HG03097 (cell line): ENCODE data around the gene EGLN1.

Experiments used
- ATAC-seq: cut with Tn5 transposase; IDR thresholded peaks from one replicate; pipeline ENCODE4 v1.9.1; 2021; ENCODE audit not compliant: unreplicated experiment, low FRiP score

Gene EGLN1

DNA sequence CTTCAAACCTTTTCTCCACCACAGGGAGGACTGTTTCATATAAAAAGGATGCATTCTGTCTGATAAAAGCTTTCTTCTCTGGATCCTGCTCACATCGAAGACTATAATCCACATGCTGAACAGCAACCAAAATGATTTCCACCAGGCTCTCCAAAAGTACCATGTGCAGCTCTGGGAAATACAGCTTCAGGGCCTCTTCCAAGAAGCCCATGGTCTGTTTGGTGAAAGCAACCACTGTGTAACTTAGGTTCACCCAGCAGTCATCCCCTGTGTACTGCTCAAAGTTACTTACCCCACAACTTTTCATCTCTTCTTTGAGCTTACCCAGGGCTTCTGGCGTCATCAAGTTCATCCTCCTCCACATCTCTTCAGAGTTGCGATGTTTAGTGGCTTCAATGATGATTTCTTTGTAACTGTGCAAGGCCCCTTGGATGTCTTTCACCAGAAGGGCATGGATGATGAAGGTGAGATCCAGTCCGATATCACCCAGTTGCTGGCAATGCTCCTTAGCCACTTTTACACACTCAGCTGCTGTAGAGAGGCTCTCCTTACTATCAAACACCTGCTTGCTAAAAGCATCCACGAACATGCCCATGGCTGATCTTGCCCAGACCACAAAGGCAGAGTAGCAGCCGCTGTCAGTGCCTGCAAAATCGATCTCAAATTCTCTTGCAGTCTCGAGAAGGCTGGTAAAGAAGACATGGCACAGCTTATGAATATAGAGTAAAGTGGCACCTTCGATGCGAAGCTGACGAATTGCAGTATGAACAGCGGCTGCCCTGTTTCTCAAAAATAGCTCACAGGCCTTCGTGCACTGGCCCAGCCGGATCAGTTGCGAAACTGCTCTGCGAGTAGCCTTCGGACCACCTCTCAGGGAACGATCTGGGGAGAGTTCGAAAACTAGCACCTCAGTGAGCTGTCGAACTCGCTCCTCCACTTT is 86.2 kb downstream of the EGLN1 start:
- no peak for ATAC-seq

DNA sequence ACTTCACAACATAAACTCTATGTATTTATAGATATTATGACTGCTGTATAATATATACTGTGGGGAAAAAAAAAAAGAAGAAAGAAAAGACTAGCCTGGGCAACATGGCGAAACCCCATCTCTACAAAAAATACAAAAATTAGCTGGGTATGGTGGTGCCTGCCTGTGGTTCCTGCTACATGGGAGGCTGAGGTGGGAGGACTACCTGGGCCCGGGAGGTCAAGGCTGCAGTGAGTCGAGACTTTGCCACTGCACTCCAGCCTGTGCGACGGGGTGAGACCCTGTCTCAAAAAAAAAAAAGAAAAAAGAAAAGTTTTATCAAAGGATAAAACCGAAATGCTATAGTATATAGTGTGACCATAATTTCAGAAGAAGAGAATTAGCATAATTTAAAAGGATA is 87.1 kb downstream of the EGLN1 start:
- no peak for ATAC-seq

DNA sequence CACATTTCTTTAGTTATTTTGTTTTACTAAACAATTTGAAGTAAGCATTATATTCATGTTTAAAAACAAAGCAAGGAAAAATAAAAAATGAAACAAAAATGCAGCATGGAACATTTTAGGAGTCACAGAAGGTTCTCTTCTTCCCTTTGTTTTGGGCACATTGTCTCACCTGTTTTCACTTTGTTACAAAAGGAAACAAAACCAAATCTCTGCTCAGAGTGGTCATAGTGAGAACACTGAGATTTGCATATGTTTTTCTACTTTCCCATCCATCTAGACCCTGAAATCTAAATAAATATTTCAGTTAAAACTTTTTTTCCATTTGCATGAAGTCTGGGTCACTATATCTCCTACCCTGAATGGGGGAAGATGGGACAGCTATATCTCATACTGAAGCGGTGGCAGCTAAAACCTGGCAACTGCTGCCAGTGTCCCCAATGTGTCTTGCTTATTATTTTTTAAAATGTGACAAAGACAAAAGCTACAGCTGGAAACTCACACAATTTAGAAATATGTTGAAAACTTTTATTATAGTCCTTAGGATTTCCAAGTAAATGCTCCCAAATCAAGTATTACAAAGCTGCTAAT is 87.9 kb downstream of the EGLN1 start:
- no peak for ATAC-seq

DNA sequence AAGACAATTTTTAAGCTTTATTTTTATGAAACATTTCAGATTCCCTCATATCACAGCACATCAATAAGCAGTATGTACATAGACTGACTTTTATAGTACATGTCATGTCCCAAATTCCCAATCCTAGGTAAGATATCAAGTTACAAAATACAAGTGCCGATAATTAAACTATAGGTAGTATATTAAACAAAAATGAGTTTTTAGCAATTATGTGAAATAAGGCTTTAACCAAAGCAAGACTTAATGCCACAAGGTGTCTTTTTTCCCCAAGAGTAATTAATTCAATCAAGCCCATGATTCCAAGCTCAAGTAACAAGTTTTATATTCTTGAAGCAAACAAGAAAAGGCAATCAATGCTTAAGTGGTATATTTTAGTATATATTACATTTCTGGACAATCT is 89.3 kb downstream of the EGLN1 start:
- no peak for ATAC-seq

DNA sequence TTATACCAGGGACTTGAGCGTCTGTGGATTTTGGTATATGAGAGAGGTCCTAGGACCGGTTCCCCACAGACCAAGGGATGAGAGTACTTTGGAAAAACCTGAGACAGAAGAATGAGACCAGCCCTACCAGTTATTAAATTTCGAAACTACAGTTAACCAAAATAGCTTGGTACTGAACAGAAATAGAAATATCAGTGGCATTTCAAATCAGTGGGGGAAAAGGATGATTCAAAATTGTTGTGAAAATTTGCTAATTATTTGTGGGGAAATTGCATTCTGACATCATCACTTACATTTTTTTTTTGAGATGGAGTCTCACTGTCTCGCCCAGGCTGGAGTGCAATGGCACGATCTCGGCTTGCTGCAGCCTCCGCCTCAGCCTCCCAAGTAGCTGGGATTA is 92.6 kb downstream of the EGLN1 start:
- no peak for ATAC-seq

DNA sequence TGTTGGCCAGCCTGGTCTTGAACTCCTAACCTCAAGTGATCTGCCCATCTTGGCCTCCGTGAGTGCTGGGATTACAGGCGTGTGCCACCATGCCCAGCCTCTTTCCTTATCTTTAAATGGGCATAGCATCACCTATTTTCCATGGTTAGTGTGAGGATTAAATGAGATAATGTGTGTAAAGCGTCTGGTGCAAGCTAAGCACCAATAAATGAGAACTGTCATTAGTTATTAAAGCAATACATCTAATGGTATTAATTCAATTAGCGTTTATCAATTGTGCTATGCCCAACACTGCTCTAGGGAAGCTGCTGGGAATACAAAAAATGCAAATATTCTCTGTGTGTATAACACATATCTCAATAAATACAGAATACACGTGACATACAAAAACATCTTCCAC is 94.5 kb downstream of the EGLN1 start:
- no peak for ATAC-seq

DNA sequence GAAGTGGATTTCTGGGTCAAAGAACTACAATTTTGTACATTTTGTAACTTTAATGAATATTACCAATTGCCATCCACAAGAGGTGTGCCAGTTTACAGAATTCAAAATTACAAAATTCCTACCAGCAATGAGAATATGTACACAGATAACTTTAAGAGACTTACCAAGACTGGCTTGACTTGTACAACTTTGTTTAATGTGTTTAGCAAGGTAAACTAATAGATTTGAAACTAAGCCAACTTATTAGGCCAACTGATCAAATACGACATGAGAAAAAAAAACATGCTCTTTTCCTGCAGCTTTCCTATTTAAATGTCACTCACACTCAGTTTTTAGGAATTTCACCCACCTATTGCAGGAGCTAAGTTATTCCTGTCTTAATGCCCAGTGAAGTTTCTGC is 95.8 kb downstream of the EGLN1 start:
- ATAC-seq = no peak

DNA sequence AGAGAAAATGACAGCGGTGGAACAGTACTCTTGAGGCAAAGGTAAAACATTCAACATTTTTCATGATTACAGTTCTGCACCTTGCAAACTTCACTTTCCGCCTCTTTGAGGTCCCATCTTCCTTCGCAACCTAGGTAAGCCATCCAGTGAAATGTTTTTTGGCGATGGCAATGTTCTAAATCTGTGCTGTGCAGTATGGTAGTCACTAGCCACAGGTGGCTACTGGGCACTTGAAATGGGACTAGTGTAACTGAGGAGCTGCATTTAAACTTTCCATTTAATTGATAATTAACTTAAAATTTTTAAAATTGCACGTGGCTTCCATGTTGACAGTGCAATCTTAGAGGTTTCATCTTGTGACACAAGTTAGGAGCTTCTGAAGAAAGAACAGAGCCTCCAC is 97.4 kb downstream of the EGLN1 start:
- no peak for ATAC-seq

DNA sequence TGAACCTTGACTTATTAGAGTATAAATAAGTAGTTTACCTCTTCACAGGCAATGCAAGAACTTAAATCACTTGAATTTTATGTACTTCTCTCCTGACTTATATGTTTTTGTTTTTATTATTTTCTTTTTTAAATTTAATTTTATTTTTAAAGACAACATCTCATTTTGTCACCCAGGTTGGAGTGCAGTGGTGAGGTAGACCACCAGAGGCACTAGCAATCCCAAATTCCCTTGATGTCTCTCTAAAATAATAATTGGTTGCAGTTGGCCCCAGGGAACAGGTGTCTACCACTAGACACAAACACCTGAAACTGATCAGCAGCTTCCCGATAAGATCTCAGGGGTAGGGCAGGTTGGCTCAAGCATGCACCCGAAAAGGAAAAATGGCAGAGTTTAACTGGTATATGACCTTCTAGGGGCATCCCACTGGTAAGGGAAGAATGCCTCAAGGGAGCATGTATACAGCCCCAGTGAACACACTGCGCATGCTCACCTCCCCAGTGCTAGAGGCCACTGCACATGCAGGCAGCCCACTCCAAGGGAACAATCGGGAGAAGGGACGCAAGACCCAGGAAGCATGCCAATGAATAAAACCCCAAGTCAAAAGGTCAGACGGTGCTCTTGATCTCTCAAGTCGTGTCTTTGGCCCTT is 99.1 kb downstream of the EGLN1 start:
- no peak for ATAC-seq

DNA sequence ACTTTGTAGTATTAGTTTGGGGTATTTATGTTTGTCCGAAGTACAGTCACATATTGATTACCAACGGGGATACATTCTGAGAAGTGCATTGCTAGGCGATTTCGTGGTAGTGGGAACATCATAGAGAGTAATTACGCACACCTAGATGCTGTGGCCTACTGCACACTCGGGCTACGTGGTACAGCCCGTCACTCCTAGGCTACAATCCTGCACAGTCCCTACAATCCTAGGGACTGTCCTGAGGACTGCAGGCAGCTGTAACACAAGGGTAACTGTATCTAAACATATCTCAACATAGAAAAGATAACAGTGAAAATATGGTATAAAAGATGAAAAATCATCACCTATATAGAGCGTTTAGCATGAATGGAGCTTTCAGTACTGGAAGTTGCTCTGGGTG is 103.0 kb downstream of the EGLN1 start:
- ATAC-seq = no peak

DNA sequence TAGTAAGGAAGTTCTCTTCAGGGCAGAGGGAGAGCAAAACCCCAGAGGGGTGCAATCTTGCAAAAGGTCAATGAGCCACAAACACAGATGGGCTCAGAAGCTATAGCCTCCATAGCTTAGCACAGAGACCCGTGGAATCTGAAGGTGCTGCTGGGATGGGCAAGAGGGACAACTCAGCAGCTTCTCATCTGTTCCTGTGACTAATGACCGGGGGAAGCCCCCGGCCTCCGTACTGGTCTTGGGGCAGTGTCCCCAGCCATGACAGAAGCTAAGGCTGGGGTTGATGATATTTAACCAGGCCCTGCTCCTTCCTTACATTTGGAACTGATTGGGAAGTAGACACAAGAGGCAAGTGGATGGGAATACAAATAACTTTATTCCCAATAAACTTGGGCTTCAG is 103.5 kb downstream of the EGLN1 start:
- no peak for ATAC-seq

DNA sequence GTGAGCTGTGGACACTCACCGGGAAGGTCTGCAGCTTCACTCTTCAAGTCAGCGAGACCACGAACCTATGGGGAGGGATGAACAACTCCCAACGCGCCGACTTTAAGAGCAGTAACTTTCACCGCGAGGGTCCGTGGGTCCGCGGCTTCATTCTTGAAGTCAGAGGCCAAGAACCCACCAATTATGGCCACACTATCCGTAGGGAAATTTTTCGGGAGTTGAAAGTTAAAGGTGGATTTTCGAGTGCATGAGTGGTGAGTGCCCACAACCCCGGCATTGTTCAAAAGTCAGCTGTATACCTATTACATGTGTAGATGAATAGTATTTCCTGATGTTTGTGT is 104.1 kb downstream of the EGLN1 start:
- no peak for ATAC-seq

DNA sequence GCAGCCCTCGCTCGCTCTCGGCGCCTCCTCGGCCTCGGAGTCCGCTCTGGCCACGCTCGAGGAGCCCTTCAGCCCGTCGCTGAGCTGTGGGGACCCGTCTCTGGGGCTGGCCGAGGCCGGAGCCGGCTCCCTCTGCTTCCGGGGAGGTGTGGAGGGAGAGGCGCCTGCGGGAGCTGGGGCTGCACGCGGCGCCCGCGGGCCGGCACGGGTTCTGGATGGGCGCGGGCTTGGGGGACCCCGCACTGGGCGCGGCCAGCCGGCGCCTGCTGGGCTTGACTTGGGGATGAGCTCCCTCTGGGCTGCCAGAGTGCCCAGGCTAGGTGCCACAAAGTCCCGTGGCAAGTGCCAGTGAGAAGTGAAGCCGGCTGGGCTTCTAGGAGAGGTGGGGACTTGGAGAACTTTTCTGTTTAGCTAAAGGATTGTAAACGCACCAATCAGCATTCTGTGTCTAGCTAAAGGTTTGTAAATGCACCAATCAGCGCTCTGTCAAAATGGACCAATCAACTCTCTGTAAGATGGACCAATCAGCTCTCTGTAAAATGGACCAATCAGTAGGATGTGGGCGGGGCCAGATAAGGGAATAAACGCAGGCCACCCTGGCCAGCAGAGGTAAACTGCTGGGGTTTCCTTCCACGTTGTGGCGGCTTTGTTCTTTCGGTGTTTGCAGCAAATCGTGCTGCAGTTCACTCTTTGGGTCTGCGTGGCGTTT is 104.6 kb downstream of the EGLN1 start:
- ATAC-seq = no peak

DNA sequence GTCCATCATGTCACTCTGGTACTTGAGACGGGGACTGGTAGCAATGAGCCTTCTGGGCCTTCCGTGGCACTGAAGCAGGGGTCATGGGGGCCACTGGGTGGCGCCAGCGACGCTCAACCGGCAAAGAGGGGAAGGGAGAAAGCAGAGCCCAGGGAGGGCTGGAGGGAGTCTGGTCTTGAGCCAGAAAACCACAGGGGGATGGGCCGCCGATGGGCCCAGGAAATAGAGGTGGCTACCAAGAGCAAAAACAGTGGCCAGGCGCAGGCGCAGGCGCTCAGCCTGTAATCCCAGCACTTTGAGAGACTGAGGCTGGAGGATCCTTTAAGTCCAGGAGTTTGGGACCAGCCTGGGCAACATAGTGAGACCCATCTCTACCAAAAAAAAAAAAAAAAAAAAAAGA is 106.2 kb downstream of the EGLN1 start:
- ATAC-seq = no peak
